Osteoblast (primary cell): ENCODE measurements around the gene DIP2C. TPM values are rescaled to one million over a fixed set of nuclear protein-coding genes. Genes with fewer than 3 reads are reported as not detected.

Experiments used
- DNase-seq: peaks from one replicate; pipeline ENCODE4 v3.0.0; 2011; ENCODE audit warnings: low spot score, mixed read lengths; ENCODE audit not compliant: insufficient read length; ENCODE audit errors: missing footprints
- H2AFZ ChIP-seq: 2 replicates; pipeline ENCODE4 v1.6.0; 2011; ENCODE audit warnings: mild to moderate bottlenecking, low read length
- H3K27ac ChIP-seq: 2 replicates; pipeline ENCODE4 v1.5.1; 2011; ENCODE audit warnings: mild to moderate bottlenecking, low read depth, low read length, moderate library complexity
- H3K27me3 ChIP-seq: 2 replicates; pipeline ENCODE4 v1.6.0; 2012; ENCODE audit warnings: mild to moderate bottlenecking, control low read depth, inconsistent platforms, low read length, moderate library complexity; ENCODE audit not compliant: insufficient read depth
- H3K36me3 ChIP-seq: 2 replicates; pipeline ENCODE4 v1.5.1; 2011; ENCODE audit warnings: mild to moderate bottlenecking, low read length, control low read depth, moderate library complexity; ENCODE audit not compliant: insufficient read depth
- H3K4me1 ChIP-seq: 2 replicates; pipeline ENCODE4 v1.5.1; 2011; ENCODE audit warnings: mild to moderate bottlenecking, low read length, control low read depth, moderate library complexity; ENCODE audit not compliant: insufficient read depth
- H3K4me2 ChIP-seq: 2 replicates; pipeline ENCODE4 v1.6.0; 2011; ENCODE audit warnings: mild to moderate bottlenecking, low read length; ENCODE audit not compliant: insufficient read depth
- H3K4me3 ChIP-seq: fragments of 200-600 bp; sonication (generic); 3 replicates; pipeline ENCODE4 v1.5.1; 2012; ENCODE audit warnings: mild to moderate bottlenecking, low read length, inconsistent platforms; ENCODE audit not compliant: insufficient read depth
- H3K79me2 ChIP-seq: 2 replicates; pipeline ENCODE4 v1.6.0; 2012; ENCODE audit warnings: mild to moderate bottlenecking, low read length, control low read depth, inconsistent platforms; ENCODE audit not compliant: insufficient read depth
- H3K9me3 ChIP-seq: 2 replicates; pipeline ENCODE4 v1.5.1; 2011; ENCODE audit warnings: low read depth, low read length, control low read depth
- H4K20me1 ChIP-seq: 2 replicates; pipeline ENCODE4 v1.6.0; 2012; ENCODE audit warnings: mild to moderate bottlenecking, low read length, control low read depth; ENCODE audit not compliant: insufficient read depth
- CTCF ChIP-seq: IDR thresholded peaks from 2 replicates; pipeline ENCODE4 v1.5.1; 2011; ENCODE audit warnings: mild to moderate bottlenecking, low read depth, low read length, moderate library complexity; ENCODE audit errors: extremely low read depth
- total RNA-seq: library from RNA; depleted of rRNA; stranded (reverse); fragments of >200 nt; gene quantifications from 2 replicates; pipeline ENCODE4 v1.2.3, GENCODE V29; 2012

DIP2C gene
- total RNA-seq, 1 donor: 36.9 TPM

GRCh38 chr10:519055-519715 is 170.3 kb downstream of the DIP2C start:
- H3K27me3 ChIP-seq: no peaks in the 10 kb centered on the region
- H3K9me3 ChIP-seq: no peaks in the 10 kb centered on the region
- H4K20me1 ChIP-seq: peaks cover 69% of the 10 kb centered on the region
- H3K79me2 ChIP-seq: peaks cover 79% of the 10 kb centered on the region
- H3K36me3 ChIP-seq: no peaks in the 10 kb centered on the region
- H3K27ac ChIP-seq: no peak overlapping the region
- no peak overlapping the region for H3K4me2 ChIP-seq
- no peak for DNase-seq
- H3K4me1 ChIP-seq: no peaks in the 10 kb centered on the region
- H2AFZ ChIP-seq: no peak overlapping the region
- H3K4me3 ChIP-seq: no peak overlapping the region
- no peak for TF ChIP-seq CTCF

- Histone ChIP-seq H3K79me2 (peaks cover 79% of the 10 kb centered on the region), H3K4me2 (no peak overlapping the region), H3K36me3 (no peaks in the 10 kb centered on the region), H3K4me3 (no peak overlapping the region), H3K9me3 (no peaks in the 10 kb centered on the region), H4K20me1 (peaks cover 59% of the 10 kb centered on the region), H3K27me3 (no peaks in the 10 kb centered on the region), H3K27ac (no peak overlapping the region), H3K4me1 (no peaks in the 10 kb centered on the region), H2AFZ (no peak overlapping the region)
- TF ChIP-seq CTCF: no peak
- no peak for DNase-seq
These were observed 171.5 kb downstream of the DIP2C start for GRCh38 chr10:517872-518475.

GRCh38 chr10:517241-517830 is 172.1 kb downstream of the DIP2C start:
- no peak for DNase-seq
- Histone ChIP-seq H3K36me3 (no peaks in the 10 kb centered on the region), H3K27ac (no peak overlapping the region), H3K9me3 (no peaks in the 10 kb centered on the region), H3K4me1 (no peaks in the 10 kb centered on the region), H2AFZ (no peak overlapping the region), H3K79me2 (peaks cover 77% of the 10 kb centered on the region), H4K20me1 (peaks cover 52% of the 10 kb centered on the region), H3K4me2 (no peak overlapping the region), H3K27me3 (no peaks in the 10 kb centered on the region), H3K4me3 (no peak overlapping the region)
- TF ChIP-seq CTCF: no peak

GRCh38 chr10:516764-517163 is 172.7 kb downstream of the DIP2C start:
- no peak for DNase-seq
- no peak for TF ChIP-seq CTCF
- H4K20me1 ChIP-seq: peaks cover 47% of the 10 kb centered on the region

More at GRCh38 chr10:516764-517163, 172.7 kb downstream of the DIP2C start:
- H3K79me2 ChIP-seq: peaks cover 75% of the 10 kb centered on the region
- H3K9me3 ChIP-seq: no peaks in the 10 kb centered on the region
- H3K27ac ChIP-seq: no peak overlapping the region
- no peaks in the 10 kb centered on the region for H3K27me3 ChIP-seq
- no peak overlapping the region for H2AFZ ChIP-seq
- no peaks in the 10 kb centered on the region for H3K36me3 ChIP-seq
- H3K4me2 ChIP-seq: no peak overlapping the region
- H3K4me1 ChIP-seq: no peaks in the 10 kb centered on the region
- no peak overlapping the region for H3K4me3 ChIP-seq
